Stimulated activated CD8-positive, alpha-beta memory T cell treated with anti-CD3 and anti-CD28 coated beads, Interleukin-2, amount 100 ng/mL, for 1 hour (primary cell): Measurements from ENCODE around the gene TSC22D4.
"Not testable (repeated sequence)": the region's sequence is repeated elsewhere in the genome, so short reads cannot be mapped to it uniquely, and the experiment has no call there.

ENCODE experiments used
- DNase-seq, 2 donors: peaks; one replicate each; pipeline ENCODE4 v3.0.0-alpha.2; 2020; ENCODE audit warnings: low read depth in 2 of 2

Gene TSC22D4

GRCh38 chr7:100444311-100445278 lies 34.4 kb downstream of the TSC22D4 start:
- DNase-seq, result no peak

GRCh38 chr7:100443096-100443840 lies 35.7 kb downstream of the TSC22D4 start:
- no peak for DNase-seq

- no peak for DNase-seq
Measured at GRCh38 chr7:100441641-100442535, 37.1 kb downstream of the TSC22D4 start.

- not testable (repeated sequence) for DNase-seq
Measured at GRCh38 chr7:100439244-100439643, 39.8 kb downstream of the TSC22D4 start.

GRCh38 chr7:100438731-100439130 lies 40.3 kb downstream of the TSC22D4 start:
- DNase-seq, result not testable (repeated sequence)

- DNase-seq, result no peak
Measured at GRCh38 chr7:100438172-100438571, 40.8 kb downstream of the TSC22D4 start.

- DNase-seq, result no peak
Measured at GRCh38 chr7:100437150-100438100, 41.6 kb downstream of the TSC22D4 start.

GRCh38 chr7:100435401-100436304 lies 43.4 kb downstream of the TSC22D4 start:
- peak in 1 of 2 donors; percentile 30 for DNase-seq

GRCh38 chr7:100434297-100435144 lies 44.5 kb downstream of the TSC22D4 start:
- no peak for DNase-seq

GRCh38 chr7:100433592-100434296 lies 45.3 kb downstream of the TSC22D4 start:
- no peak for DNase-seq

- no peak for DNase-seq
Measured at GRCh38 chr7:100433276-100433591, 45.8 kb downstream of the TSC22D4 start.

- no peak for DNase-seq
Measured at GRCh38 chr7:100432621-100433275, 46.3 kb downstream of the TSC22D4 start.

GRCh38 chr7:100432053-100432452 lies 47.0 kb downstream of the TSC22D4 start:
- DNase-seq, result no peak

GRCh38 chr7:100431286-100431735 lies 47.7 kb downstream of the TSC22D4 start:
- DNase-seq, result no peak

GRCh38 chr7:100430493-100431285 lies 48.3 kb downstream of the TSC22D4 start:
- no peak for DNase-seq

- DNase-seq, result peak; percentile 95 to 96
Measured at GRCh38 chr7:100429637-100430492, 49.1 kb downstream of the TSC22D4 start, which contains the start of gene MEPCE. Gene MEPCE, plus strand, starts transcription at chr7:100429831. Its CDS starts 188 bp downstream, at chr7:100430019.
